ENCODE measurements around the gene ITPKC. TPM values are rescaled to one million over a fixed set of nuclear protein-coding genes. Genes with fewer than 3 reads are reported as not detected.

ITPKC gene
- total and polyA plus RNA-seq, 2 of the 13 experiments (the other 11 are each of a cell fraction or from before 2014, with no cell fraction given), result 6.9 to 11.2 TPM

DNA sequence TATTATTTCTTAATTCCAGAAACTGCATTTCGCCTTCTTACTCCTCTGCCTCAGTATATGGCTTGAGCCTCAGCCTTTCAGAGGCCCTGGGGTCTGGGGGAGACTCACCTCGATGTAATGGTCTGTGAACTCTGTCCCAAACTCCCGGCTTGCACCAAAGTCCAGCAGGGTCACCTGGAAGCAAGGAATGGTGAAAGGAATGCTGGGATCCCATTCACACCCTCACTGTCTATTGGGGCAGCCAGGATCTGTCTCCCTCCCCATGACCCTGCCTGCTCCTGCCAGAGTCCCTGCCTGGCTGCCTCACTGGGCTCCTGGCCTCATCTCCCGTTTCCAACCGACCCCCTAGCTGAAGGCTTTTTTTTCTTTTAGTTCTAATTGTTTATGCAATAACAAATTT is 21.0 kb upstream of the ITPKC start:
- CTCF ChIA-PET (ENCODE audit: low intra/inter-chr PET ratio, low total read pairs), result no interaction called here

DNA sequence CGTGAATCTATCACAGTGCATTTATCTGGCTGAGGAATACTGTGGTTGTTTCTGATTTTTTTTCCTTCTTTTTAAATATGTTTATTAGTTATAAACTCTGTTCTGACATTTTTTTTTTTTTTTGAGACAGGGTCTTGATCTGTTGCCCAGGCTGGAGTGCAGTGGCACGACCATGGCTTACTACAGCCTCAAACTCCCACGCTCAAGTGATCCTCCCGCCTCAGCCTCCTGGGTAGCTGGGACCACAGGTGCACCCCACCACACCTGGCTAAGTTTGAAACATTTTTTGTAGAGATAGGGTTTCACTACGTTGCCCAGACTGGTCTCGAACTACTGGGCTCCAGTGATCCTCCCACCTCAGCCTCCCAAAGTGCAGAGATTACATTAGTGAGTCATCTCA is 19.9 kb upstream of the ITPKC start:
- no peak overlapping the region for H3K27ac ChIP-seq (ENCODE audit: extremely low read length, insufficient read depth, low read length)
- TF ChIP-seq ZNF337 (CRISPR knock-in tag; IDR thresholded peaks at IDR 0.05; ENCODE audit: borderline replicate concordance, low read depth), result no peak
- no peak for TF ChIP-seq ZEB1 (IDR thresholded peaks at IDR 0.05; ENCODE audit: insufficient replicate concordance, low read depth)
- no peak for TF ChIP-seq CERS6 (CRISPR knock-in tag; IDR thresholded peaks at IDR 0.05)
- TF ChIP-seq, protein P1, sequence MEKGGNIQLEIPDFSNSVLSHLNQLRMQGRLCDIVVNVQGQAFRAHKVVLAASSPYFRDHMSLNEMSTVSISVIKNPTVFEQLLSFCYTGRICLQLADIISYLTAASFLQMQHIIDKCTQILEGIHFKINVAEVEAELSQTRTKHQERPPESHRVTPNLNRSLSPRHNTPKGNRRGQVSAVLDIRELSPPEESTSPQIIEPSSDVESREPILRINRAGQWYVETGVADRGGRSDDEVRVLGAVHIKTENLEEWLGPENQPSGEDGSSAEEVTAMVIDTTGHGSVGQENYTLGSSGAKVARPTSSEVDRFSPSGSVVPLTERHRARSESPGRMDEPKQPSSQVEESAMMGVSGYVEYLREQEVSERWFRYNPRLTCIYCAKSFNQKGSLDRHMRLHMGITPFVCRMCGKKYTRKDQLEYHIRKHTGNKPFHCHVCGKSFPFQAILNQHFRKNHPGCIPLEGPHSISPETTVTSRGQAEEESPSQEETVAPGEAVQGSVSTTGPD (CRISPR knock-in tag; IDR thresholded peaks at IDR 0.05), result no peak
- TF ChIP-seq ZNF503 (CRISPR knock-in tag; IDR thresholded peaks at IDR 0.05), result no peak
- TF ChIP-seq NKX3-1 (CRISPR knock-in tag; IDR thresholded peaks at IDR 0.05), result no peak
- TF ChIP-seq ZNF839 (CRISPR knock-in tag; IDR thresholded peaks at IDR 0.05; ENCODE audit: borderline replicate concordance), result no peak
- TF ChIP-seq DNMT3B (CRISPR knock-in tag; conservative IDR thresholded peaks at IDR 0.05), result no peak
- no peak for TF ChIP-seq FOXO1 (CRISPR knock-in tag; IDR thresholded peaks at IDR 0.05)
- no peak for TF ChIP-seq ZNF75D (CRISPR knock-in tag; IDR thresholded peaks at IDR 0.05; ENCODE audit: borderline replicate concordance)
- TF ChIP-seq ISX (CRISPR knock-in tag; conservative IDR thresholded peaks at IDR 0.05), result no peak
- no peak for TF ChIP-seq ZNF724P (CRISPR knock-in tag; IDR thresholded peaks at IDR 0.05; ENCODE audit: borderline replicate concordance)
- no peak for TF ChIP-seq NAIF1 (CRISPR knock-in tag; IDR thresholded peaks at IDR 0.05; ENCODE audit: borderline replicate concordance)
- no peak for TF ChIP-seq ZZZ3 (CRISPR knock-in tag; IDR thresholded peaks at IDR 0.05; ENCODE audit: borderline replicate concordance)
- H3K9me3 ChIP-seq (ENCODE audit: low read length), result no peaks in the 10 kb centered on the region
- no peak for ATAC-seq
- H3K4me2 ChIP-seq (ENCODE audit: low read depth, low read length), result no peak overlapping the region
- in situ Hi-C loops (cut with HindIII; ENCODE audit: extremely low pct_ligation_motif_present, low pct_unique_long_range_greater_than_20kb), result no loop called here
- FAIRE-seq, result no peak
- BruUV-seq (replicated peaks), result no TSS peak
- H4K20me1 ChIP-seq (ENCODE audit: insufficient read depth, low read length), result no peaks in the 10 kb centered on the region
- H3K9ac ChIP-seq (ENCODE audit: insufficient read depth, low read depth, low read length), result no peak overlapping the region
- ChIA-PET CTCF (ENCODE audit: low intra/inter-chr PET ratio, low total read pairs) (no interaction called here), POLR2A (no interaction called here)
- H2AFZ ChIP-seq (ENCODE audit: low read length), result no peak overlapping the region
- no peaks in the 10 kb centered on the region; a peak in 1 of 5 replicates for H3K27me3 ChIP-seq (ENCODE audit: control insufficient read depth in 1 of 2, insufficient read depth in 2 of 2, low read length in 2 of 2)
- 94% methylated on average over 6 of the region's 6 CpGs for WGBS (ENCODE audit: low lambda C conversion rate)
- DNase-seq (ENCODE audit: low spot score), result no peak
- H3K79me2 ChIP-seq (ENCODE audit: insufficient read depth, low read length), result no peaks in the 10 kb centered on the region
- H3K4me1 ChIP-seq (ENCODE audit: insufficient read depth, low read length), result 0 out of 2 replicates have a peak, but pooled peaks cover under 1% of the 10 kb centered on the region
- H3K4me3 ChIP-seq (replicated peaks in 1 of 3; ENCODE audit: insufficient read depth in 1 of 3, low read depth in 2 of 3, low read length in 3 of 3), result no peak overlapping the region
- peaks cover 6 to 14% of the 10 kb centered on the region in 2 experiments for H3K36me3 ChIP-seq (replicated peaks in 1 of 2; ENCODE audit: control insufficient read depth in 1 of 2, insufficient read depth in 2 of 2, low read length in 2 of 2)
- intact Hi-C loops (cut with micrococcal nuclease; ENCODE audit: unreplicated experiment), result no loop called here

More for the DNA sequence above, 21.0 kb upstream of the ITPKC start:
- Histone ChIP-seq H3K4me3 (replicated peaks in 1 of 3; ENCODE audit: insufficient read depth in 1 of 3, low read depth in 2 of 3, low read length in 3 of 3) (no peak overlapping the region), H2AFZ (ENCODE audit: low read length) (no peak overlapping the region), H3K27me3 (ENCODE audit: control insufficient read depth in 1 of 2, insufficient read depth in 2 of 2, low read length in 2 of 2) (no peaks in the 10 kb centered on the region; a peak in 1 of 5 replicates), H3K27ac (ENCODE audit: extremely low read length, insufficient read depth, low read length) (no peak overlapping the region), H3K79me2 (ENCODE audit: insufficient read depth, low read length) (no peaks in the 10 kb centered on the region), H3K36me3 (replicated peaks in 1 of 2; ENCODE audit: control insufficient read depth in 1 of 2, insufficient read depth in 2 of 2, low read length in 2 of 2) (peaks cover 3 to 9% of the 10 kb centered on the region in 2 experiments; a peak in 4 of 5 replicates), H3K9ac (ENCODE audit: insufficient read depth, low read depth, low read length) (no peak overlapping the region), H3K4me2 (ENCODE audit: low read depth, low read length) (no peak overlapping the region), H3K9me3 (ENCODE audit: low read length) (no peaks in the 10 kb centered on the region), H4K20me1 (ENCODE audit: insufficient read depth, low read length) (no peaks in the 10 kb centered on the region), H3K4me1 (ENCODE audit: insufficient read depth, low read length) (no peaks in the 10 kb centered on the region)
- in situ Hi-C loops (cut with HindIII; ENCODE audit: extremely low pct_ligation_motif_present, low pct_unique_long_range_greater_than_20kb) (no loop called here), intact Hi-C loops (cut with micrococcal nuclease; ENCODE audit: unreplicated experiment) (no loop called here)
- ATAC-seq, result no peak
- no TSS peak for BruUV-seq (replicated peaks)
- POLR2A ChIA-PET, result no interaction called here
- WGBS (ENCODE audit: low lambda C conversion rate), result 69% methylated on average over 5 of the region's 5 CpGs
- TF ChIP-seq PAWR (CRISPR knock-in tag; IDR thresholded peaks at IDR 0.05; ENCODE audit: borderline replicate concordance) (no peak), HNF4A (CRISPR knock-in tag; IDR thresholded peaks at IDR 0.05) (0 out of 2 replicates have a peak, but pooled peaks have one; percentile 14)
- no peak for DNase-seq (ENCODE audit: low spot score)
- FAIRE-seq, result no peak

Measured in HepG2 (cell line).